GM12872 (cell line): ENCODE measurements around the gene C6orf89.

Experiments
- TF ChIP-seq, protein P1 (sequence below): IDR thresholded peaks from 3 replicates; pipeline ENCODE4 v1.5.1; 2011; ENCODE audit warnings: low read depth, mild to moderate bottlenecking, low read length, moderate library complexity; ENCODE audit not compliant: insufficient read depth

The C6orf89 gene

DNA sequence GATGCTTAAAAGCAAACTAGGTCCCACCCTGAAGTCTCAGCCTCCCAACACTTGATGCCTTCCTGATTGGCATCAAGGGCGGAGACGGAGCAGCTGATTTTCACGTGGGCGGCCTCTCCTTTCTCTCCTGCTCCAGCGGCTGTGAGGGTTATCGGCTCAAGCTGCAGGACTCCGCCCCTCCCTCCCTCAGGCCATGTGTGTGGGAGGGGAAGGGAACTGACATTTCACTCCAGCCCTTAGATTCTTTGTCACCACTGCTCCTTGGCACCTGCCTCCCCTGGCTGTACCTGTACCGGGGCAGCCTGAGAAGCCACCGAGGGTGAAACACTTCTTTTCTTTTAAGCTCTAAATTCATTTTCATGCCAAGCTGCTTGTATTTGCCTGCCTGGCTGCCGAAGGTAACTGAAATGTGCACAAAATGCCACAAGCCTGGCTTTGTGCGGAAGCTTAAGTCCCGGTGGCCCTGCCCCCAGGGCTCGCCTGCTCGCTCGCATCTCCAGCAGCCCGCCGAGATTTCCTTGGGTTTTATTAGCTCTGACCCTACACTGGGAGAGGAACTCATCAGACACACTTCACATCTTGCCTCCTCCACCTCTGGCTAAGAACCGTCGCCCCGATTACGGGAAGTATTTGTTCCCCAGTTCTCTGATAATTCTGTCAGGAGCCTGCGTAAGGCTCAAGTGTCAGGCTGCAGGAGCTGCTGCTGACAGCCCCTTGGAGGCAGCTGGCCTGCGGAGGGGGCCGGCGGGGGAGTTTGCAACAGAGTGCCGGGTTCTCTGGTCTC is 36.9 kb upstream of the C6orf89 start:
- TF ChIP-seq, protein P1, sequence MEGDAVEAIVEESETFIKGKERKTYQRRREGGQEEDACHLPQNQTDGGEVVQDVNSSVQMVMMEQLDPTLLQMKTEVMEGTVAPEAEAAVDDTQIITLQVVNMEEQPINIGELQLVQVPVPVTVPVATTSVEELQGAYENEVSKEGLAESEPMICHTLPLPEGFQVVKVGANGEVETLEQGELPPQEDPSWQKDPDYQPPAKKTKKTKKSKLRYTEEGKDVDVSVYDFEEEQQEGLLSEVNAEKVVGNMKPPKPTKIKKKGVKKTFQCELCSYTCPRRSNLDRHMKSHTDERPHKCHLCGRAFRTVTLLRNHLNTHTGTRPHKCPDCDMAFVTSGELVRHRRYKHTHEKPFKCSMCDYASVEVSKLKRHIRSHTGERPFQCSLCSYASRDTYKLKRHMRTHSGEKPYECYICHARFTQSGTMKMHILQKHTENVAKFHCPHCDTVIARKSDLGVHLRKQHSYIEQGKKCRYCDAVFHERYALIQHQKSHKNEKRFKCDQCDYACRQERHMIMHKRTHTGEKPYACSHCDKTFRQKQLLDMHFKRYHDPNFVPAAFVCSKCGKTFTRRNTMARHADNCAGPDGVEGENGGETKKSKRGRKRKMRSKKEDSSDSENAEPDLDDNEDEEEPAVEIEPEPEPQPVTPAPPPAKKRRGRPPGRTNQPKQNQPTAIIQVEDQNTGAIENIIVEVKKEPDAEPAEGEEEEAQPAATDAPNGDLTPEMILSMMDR, result no peak

DNA sequence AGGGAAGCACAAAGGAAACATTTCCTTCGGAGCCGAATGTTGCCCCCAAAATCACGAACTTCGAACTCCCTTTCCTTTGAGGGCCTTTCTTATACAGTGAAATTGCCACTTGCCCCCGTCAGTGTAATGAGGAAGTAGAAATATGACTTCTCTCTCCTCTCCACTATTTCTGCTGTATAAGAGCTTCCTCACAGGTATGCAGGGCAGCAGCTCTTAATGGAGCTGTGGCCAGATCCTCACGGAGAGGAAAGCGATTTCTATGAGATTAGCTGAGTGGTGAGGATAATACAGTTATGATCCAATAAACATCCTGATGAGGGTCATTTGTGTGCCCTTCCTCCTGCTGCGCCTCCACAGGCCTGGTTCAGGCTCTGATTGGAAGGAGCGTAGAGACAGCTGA is 35.7 kb upstream of the C6orf89 start:
- TF ChIP-seq, protein P1, result no peak

DNA sequence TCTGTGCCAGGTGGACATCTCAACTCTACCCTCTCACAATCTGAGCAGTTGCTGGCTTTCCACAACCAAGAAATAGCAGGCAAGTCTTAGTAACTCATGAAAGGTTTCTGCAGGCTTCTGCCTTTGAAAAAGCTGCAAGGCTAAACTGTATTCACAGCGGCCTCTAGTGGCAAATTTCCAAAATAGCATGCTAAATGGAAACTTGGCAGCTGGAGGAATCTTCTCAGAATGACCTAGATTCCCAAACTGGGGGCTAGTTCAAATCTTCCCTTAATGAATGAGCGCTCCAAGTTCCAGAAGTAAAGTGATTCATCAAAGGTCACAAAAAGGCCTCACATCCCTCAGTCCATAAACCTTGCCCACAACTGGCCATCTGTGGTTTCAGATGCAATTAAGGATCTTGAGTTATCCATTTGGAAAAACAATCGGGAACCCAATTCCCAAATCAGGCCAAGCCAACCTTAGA is 34.6 kb upstream of the C6orf89 start:
- TF ChIP-seq, protein P1, result peak; percentile 79

DNA sequence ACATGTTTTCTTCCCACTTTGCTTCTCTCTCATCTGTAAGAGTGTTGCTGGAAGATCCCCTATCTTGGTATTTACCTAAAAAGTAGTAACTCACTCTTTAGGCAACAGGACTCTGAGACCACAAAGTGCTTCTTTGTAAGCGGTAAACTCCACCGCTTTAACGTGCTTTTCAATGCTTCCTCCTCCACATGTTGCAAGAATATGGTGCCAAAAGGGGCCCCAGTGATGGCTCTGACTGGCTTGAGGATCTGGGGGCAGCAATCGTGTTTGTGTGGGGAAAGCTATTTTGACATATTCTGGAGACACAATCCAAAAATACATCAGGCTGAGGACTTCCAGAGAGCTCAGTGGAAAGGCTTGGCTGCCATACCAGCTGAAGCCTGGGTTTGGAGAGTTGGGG is 34.1 kb upstream of the C6orf89 start:
- TF ChIP-seq, protein P1, result no peak

DNA sequence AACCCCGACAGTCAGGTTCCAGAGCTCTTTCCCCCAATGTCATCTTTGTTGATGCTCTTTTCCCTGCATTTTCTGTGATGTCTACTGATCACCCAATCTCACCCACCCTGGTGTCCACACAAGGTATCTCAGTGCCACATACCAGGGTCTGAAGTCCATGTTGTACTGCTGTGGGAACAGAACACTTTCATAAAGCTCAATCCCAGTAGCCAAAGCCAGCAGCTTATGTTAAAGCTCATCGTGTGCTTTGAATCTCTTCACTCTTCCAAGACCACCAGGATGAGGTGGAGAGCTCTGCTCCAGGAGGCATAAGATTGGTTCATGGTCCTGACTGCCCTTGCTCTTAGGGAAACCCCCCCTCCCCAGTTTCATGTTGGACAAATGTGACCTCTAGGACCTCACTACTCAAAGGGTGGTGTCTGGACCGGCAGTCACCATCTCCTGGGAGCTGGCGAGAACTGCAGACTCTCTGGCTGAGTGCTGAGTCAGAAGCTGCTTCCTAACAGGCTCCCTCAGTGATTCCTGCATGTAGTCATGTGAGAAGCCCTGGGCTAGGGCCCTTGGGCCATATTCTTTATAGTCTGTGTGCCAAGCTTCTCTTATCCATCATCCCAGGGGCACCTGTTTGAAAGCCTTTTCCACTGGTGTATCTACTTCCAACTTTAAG is 33.1 kb upstream of the C6orf89 start:
- TF ChIP-seq, protein P1, result no peak

DNA sequence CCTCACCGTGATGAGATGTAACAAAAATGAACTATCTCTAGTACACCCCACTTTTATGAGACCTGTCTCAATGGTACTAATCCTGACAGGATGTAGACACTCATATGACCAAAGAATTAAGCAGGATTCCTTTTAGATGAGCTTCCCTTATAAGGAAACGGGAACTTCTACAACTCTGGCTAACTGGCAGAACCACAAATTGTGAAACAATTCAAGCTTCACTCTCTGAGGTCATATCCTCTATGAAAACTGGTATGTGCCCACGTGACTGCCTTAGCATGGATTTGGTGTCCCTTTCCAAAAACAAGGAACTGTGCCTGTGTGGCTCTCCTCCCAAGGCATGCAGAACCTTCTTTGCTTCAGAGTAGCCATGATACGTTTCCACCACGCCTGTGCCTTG is 32.4 kb upstream of the C6orf89 start:
- TF ChIP-seq, protein P1, result no peak

DNA sequence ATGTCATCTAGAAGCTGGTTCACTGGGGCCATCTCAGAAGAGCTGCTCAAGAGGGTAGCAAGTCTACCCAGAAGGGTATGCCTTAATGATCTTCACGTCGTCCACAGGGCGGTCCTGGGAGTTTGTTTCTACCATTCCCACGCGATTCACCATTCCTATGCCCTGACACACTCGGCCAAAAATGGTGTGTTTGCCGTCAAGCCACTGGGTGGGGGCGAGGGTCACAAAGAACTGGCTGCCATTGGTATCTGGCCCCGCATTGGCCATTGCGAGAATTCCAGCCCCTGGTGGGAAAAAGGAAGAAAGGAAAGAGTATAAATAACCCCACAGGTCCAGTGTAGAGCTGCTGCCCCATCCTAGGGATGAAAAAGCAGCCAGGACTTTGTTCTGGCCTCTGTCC is 30.0 kb upstream of the C6orf89 start:
- TF ChIP-seq, protein P1, result no peak
